Activated CD4-positive, alpha-beta T cell treated with anti-CD3 and anti-CD28 coated beads, Interleukin-2, Interleukin-6, amounts not matched to agents 100 ng/mL and 50 ng/mL, durations not matched to agents 16 hours and 8 hours (primary cell): ENCODE measurements around the gene NXNL1.
A peak's percentile ranks its signal among the peaks of the same experiment; 100 is the strongest.

Experiments used
- DNase-seq: peaks from one replicate; pipeline ENCODE4 v3.0.0-alpha.2; 2020

NXNL1 gene

DNA sequence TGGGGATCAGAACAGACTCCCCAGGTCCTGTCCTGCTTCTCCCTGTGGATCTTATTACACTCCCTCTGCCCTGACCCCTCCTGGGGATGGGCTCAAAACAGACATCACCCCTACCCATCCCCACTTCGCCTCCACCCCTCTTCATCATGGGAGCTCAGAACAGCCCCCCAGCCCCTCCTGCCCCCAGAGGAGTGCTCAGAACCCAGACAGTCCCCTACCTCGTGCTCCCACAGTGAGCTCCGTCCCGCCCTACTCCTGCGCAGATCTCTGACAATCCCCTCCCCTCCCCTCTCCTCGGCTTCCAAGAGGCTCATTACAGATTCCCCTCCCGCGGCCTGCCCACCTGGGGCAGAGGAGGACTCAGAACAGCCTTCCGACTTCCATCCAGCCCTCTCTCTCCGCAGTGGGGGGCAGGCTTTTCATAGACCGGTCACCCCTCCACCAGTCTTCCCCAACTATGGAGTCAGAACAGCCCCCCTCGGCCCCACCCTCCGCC is 6.1 kb downstream of the NXNL1 start:
- no peak for DNase-seq

DNA sequence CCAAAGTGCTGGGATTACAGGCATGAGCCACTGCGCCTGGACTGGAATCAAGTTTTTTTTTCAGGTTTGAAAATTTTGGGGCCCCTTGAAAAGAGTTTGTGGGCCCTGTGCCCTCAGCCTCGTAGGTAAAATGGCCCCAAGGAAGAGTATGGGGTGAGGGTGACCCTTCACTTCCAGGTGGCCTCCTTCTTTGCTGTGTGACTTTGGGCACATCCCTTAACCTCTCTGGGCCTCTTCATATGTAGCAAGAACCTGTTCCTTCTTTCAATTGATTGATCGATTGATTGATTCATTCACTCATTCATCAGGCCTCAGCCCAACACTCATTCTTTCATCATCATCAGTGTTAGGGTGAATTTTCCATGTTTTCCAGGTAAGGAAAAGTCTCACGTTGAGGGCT is 8.9 kb downstream of the NXNL1 start:
- no peak for DNase-seq

DNA sequence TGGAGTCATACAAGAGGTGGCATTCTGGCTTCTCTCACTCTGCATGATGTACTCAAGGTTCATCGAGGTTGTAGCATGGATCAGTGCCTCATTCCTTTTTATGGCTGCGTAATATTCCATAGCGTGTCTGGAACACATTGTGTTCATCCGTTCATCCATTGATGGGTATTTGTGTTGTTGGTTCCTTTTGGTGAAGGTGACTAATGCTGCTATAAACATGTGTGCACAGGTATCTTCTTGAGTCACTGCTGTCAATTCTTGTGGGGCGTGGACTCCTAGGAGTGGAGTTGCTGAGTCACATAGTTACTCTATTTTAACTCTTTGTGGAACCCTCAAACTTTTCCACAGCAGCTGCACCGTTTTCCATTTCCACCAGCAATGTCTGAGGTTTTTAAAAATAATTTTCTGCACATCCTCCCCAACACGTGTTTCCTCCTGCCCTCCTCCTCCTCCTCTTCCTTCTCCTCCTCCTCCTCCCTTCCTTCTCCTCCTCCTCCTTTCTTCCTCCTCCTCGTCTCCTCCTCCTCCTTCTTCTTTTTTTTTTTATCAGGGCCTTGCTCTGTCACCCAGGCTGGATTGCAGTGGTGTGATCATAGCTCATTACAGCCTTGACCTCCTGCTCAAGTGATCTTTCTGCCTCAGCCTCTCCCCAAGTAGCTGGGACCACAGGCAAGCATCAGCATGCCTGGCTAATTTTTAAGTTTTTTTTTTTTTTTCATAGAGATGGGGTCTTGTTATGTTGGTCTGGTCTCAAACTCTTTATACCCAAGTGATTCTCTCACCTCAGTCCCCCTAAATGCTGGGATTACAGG is 10.3 kb downstream of the NXNL1 start:
- peak; percentile 81 for DNase-seq

DNA sequence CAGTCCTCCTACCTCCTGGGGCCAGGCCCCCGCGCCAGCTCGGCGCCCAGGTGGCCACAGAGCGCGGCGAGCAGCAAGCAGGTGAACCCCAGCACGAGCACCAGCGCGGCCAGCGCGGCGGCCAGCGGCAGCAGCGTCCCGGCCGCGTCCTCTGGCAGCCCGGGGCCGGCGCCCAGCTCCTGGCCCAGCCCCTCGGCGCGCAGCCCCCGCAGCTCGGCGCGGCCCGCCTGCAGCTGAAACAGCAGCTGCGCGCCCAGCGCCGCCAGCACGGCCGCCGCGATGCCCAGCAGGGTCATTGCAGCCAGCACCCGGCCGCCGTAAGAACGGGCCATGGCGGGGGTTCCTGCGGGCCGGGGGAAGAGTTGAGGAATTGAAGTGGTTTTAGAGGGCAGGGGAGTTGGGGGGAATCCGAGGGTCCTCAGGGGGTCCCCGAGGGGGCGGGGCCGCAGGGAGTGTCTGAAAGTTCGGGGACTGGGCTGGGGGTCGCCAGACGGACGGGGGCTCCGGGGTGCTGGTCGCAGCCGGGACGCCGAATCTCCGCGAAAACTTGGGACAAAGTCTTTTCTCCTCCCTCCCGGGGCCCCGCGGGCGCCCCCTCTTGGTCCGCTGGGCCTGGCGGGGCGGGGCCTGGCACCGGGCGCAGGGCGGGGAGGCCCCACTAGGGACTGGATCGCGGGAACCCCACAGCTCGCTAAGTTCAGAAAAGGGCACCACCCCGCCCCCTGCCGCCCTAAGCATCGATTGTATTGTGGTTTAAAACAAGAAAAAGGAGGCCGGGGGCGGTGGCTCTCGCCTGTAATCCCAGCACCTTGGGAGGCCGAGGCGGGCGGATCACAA is 12.4 kb downstream of the NXNL1 start, which contains the start of gene TMEM221:
Gene TMEM221, minus strand, starts transcription at position 538 of the 837 bp plus-strand sequence. Its CDS starts 206 bp downstream, at position 332.
- DNase-seq: peak; percentile 47

DNA sequence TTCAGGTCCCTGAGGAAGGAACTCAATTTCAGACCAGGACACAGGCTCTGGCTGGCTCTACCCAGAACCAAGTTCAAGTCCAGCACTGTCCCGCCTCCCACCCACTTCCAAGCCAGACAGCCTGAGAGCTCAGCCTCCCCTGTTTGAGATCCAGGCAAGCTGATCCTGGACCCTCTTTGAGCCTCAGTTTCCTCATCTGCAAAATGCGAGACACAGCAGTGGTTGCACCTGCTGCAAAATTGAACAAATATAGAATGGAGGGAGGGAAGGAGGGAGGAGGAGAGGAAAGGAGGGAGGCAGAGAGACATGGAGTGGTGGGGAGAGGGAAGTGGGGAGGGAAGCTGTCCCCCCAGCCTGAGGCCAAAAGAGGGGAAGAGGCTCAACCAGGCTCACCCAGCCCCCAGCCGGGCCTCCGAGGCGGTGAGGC is 13.0 kb downstream of the NXNL1 start:
- DNase-seq: no peak

DNA sequence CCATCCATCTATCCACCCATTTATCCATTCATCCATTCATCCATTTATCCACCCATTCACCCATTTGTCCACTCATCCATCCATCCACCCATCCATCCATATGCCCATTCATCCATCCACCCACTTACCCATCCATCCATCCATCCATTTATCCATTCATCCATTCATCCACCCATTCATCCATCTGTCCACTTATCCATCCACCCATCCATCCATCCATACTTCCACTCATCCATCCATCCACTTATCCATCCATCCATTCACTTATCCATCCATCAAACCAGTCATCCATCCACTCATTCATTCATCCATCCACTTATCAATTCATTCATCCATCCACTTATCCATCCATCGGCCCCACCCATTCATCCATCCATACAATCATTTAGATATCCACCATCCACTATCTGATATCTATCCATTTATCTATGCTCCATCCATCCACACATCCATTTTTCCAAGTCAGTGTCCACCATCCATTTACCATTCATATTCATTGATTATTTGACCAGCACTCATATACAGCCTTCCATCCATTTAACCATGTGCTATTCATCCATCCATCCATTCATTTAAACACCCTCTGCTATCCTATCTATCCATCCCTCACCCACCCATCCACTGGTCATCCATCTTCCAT is 15.1 kb downstream of the NXNL1 start:
- DNase-seq: no peak

DNA sequence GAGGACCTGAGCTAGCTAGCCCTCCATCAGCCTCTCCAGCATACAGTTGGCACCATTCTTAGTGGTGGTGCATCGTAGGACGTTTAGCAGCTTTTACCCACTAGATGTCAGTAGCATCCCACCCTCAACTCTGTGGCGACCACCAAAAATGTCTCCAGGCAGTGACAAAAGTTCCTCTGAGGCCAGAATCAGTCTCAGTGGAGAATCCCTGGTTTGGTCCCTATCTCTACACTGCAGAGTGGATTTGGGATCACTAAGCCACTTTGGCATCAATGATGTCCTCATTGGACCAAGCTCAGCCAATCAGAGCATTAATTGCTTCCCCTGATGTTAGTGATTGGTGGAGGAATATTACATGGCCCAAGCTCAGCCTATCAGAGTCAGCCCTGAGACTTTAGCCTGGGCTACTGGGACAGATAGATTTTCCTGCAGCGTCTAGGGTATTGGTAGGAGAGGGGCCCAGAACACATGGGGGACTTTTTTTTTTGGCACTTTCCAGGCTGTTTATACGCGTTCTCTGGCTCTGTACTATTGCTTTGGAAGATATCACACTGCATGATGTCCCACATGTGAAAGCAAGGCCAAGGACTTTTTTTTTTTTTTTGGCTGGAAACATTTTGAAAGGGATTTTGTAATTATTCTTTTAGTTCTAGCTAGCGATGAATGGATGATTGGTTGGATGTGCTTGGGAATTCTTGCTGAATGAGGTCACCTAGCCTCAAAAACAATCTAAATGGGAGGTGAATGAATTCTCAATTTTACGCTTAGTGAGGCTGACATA is 19.3 kb downstream of the NXNL1 start:
- DNase-seq: peak; percentile 42

DNA sequence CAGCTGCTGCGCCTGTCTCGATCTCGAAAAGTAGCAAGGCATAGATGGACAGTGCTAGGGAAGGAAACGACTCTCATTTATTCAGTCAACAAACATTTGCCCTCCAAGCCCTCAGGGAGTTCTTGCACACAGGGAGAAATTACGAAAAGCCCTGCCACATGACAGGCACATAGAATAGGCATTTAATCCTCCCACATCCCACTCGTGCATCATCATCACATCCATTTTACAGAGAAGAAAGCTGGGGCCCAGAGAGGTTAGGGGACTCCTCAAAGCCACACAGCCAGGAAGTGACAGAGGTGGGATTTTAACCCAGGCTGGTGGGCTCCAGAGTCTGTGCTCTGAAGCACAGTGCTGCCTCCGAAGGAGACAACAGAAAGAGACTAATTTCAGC is 23.9 kb downstream of the NXNL1 start:
- DNase-seq: no peak

DNA sequence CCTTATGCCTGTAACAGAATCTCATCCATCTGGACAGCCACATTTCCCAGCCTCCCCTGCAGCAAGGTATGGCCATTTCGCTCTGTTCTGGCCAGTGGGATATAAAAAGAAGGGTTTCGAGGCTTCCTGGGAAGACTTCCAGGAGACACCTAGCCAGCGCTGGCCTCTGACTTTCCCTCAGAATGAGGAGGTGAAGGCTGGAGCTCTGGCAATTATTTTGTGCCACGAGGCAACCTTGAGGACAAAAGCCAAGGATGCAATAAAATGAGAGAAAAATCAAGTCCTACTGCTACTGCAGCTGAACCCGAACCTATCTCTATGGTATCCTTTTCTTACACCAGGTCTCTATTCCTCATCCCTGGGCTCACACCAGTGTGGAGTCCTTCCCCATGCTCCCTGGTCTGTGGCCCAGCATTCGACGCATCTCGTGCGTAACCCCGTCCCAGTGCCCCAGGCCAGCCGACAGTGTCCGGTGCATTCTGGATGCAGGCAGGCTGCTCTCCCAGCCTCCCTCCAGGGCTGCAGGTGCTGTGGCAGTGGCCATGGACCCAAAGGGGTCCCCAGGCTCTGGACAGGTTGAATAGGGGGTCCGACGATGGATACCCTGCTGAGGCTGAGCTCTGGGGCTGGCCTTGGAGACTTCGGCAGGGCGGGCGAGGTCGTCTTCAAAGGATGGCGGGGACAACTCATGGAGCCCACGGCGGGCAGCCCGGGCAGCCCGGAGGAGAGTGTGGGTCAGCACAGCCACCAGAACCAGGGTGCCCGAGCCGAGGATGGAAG is 24.4 kb downstream of the NXNL1 start:
- DNase-seq: no peak

DNA sequence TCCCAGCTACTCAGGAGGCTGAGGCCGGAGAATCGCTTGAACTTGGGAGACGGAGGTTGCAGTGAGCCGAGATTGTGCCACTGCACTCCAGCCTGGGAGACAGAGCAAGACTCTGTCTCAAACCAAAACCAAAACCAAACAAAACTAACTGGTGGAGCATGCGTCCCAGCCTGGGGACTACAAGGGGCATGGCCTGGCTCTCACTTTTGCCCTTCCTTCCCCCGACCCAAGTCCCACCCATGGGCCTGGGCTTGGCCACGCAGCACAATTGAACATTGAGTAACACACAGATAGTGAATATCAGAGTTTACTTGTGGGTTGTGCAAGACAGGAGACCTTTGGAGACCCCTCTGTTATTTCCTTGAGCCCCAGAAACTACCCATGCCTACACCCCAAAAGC is 25.5 kb downstream of the NXNL1 start:
- no peak for DNase-seq

DNA sequence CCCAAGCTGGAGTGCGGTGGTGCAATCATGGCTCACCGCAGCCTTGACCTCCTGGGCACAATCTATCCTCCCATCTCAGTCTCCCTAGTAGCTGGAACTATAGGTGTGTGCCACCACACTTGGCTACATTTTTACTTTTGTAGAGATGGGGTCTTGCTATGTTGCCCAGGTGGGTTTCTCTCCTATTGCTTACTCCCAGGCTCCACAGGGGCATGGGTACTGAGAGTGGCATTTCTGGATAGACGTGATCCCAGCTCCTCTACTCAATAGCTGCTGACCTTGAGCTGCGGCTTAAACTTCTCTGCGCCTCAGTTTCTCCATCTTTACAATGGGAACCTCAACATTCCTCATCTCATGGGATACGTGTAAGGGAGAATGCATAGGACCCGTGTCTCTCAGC is 29.3 kb downstream of the NXNL1 start:
- no peak for DNase-seq

DNA sequence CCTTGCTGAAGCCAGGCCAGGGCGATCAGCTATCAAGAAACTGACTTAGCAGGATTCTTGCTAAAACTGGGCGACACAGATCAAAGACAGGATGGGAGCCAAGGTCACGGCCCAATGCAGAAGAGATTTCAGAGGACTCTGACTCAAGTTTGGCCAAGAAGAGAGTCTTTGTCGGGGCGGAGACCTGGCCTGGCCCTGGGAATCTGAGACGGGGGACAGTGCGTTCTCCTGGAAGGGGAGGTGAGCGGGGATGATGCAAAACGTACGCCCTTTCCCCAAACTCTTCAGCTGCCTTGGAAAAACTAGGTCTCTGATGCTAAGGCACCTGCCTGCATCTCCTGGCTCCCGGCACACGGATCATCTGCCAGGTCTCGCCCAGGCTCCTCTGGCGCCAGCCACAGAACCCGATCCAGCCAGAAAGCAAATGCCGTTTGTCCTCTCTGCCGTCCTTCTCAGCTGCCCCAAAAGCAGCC is 31.0 kb downstream of the NXNL1 start:
- DNase-seq: no peak

DNA sequence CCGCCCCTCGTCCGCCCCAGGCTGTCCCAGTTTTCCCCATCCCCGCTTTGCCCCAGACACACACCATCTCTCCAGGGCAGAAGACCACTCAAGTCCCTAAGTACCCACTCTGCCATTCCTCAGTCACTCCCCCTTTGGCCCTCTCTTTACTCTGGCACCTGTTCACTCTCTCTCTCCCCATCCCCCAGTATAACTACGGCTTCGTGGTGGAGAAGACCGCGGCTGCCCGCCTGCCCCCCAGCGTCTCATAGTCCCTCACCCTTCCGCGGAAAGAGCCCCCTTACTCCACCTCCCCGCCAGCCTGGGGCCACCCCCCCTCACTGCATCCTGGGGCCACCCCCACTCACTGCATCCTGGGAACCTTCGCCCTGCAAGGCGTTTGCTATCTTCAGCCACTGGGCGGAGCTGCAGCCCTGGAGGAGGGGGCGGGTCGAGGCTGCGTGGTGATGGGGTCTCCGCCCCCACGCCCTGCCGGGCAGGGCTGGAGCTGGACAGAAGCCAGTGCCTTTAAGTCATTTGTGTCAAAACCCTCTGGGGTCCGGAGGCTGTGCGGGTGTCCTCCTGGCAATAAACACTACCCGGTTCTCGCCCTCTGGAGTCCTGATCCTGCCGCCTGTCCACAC is 35.9 kb downstream of the NXNL1 start:
- DNase-seq: peak; percentile 59

DNA sequence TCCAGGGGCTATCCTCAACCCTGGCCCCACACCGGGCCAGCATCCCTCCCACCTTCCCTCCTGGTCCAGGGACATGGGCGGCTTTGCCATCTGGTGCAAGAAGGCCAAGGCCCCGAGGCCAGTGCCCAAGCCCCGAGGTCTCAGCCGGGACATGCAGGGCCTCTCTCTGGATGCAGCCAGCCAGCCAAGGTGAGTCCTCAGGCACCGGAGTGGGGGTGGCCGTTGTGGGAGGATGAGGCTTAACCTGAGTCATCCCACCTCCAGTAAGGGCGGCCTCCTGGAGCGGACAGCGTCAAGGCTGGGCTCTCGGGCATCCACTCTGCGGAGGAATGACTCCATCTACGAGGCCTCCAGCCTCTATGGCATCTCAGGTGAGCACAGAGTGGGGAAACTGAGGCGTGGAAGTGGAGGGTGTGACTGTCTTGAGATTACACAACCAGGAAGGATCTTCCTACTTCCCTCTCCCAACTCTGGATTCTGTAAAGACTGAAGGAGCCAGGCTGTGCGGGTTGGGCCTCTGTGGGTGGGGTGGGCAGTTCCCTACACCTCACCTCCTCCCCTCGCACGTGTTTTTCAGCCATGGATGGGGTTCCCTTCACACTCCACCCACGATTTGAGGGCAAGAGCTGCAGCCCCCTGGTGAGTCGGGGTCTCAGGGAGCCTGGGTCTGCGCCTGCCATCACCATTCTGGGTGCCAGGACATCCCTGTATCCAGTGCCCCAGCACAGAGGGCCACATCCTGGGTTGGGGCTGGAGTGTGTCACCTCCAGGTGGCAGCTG is 37.1 kb downstream of the NXNL1 start:
- no peak for DNase-seq

DNA sequence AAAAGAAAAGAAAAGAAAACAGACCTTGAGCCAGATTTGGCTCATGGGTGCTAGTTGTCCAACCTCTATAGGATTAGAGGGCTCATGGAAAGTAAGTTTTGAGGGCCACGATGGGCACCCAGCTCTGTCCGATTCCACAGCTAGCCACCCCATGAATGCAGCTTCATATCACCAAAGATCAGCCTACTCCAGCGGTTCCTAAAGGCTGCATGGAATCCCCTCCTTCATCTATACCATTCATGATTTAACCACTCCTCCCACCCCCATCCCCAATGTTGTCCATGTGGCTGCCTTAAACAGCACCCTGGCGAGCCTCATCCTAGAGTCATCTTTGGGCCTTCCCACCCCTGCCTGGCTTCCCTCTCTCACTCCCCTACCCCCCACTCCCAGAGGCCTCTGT is 38.8 kb downstream of the NXNL1 start:
- DNase-seq: no peak

DNA sequence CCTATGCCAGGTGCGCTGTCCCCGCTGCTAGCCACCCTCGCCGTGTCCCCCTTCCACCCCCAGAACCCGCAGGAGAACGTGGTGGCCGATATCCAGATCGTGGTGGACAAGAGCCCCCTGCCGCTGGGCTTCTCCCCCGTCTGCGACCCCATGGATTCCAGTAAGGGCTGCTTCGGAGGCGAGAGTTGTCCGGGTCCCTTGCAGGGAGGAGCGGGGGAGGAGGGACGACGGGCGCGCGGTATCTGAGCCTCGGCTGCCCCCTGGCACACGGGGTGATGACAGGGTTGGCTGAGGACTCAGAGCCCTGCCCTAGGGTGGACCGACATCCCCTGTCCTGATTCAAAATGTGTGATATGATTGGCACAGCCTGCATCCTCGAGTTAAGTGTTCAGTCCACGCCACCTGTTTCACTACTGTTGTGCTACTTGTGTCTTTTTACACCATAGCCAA is 40.2 kb downstream of the NXNL1 start:
- DNase-seq: peak; percentile 41

DNA sequence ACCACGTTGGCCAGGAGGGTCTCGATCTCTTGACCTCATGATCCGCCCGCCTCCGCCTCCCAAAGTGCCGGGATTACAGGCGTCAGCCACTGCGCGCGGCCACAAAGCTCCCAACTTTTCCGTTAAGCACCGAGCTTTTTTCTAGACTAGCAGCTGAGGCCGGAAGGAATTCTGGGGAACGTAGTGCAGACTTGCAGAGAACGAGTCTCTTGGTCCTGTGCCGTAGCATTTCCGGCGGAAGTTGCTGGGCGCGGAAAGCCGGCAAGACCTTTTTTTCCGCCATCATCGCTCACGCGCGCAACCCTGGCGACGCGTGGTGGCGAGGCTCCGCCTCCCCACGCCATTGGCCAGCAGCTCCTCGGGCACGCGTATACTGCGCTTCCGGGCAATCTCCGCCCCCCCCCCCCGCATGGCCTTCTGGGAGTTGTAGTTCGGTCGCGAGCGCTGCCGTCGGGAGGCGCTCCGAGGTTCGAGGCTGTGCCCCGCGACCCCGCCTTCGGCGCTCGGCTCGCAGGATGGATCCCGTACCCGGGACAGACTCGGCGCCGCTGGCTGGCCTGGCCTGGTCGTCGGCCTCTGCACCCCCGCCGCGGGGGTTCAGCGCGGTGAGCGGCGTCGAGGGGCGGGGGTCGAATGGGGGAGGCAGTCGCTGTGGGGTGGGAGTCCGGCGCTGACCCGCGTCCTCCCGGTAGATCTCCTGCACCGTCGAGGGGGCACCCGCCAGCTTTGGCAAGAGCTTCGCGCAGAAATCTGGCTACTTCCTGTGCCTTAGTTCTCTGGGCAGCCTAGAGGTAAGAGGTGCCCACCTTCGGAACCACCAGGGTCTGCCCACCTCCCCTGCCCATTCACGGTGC is 40.9 kb downstream of the NXNL1 start, which contains the start of gene MVB12A:
Gene MVB12A, plus strand, starts transcription at position 427 of the 854 bp plus-strand sequence. Its CDS starts 89 bp downstream, at position 516.
- peak; percentile 98 for DNase-seq

DNA sequence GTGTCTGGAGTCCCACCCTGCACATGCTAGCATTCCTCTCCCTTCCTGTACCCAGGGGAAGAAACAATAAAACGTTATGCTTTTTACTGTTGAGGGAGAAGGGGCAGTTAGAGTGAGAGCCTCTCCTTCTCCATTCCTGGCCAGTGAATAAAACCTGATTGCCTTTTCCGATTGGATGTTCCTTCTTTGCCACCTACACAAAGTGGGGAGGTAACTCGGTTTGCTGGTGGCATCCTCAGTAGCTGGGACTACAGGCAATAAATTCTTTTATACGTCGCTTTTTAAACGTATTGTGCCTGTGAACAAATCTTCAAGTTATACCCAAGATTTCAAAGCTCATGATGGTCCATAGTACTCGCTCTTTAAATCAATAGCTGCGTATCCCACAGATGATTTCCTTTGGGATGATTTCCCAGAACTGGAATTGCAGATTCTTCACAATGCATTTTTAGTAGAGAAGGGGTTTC is 41.5 kb downstream of the NXNL1 start:
- DNase-seq: no peak

DNA sequence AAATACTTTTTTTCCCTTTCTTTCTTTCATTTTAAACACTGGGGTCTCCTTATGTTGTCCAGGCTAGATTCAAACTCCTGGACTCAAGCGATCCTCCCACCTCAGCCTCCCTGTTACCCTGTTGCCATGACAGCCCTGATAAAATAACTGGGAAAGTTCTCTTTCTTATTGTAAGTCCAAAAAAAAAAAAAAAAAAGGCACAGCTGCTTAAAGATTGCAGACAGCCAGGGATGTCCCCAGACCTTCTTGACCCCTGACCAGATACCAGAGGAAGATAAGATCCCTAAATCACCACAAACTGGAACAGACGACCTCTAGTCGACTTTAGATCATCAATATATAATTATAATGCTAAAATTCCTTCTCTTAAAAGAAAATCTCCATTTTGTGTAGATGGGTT is 42.0 kb downstream of the NXNL1 start:
- DNase-seq: no peak
